HCT116 (cell line): Measurements from ENCODE around the gene SNCAIP. TPM values are rescaled to one million over a fixed set of nuclear protein-coding genes. Genes with fewer than 3 reads are reported as not detected.

Experiments
- ATAC-seq: fragments of 200-7000 bp; cut with Tn5 transposase; 2 replicates; pipeline ENCODE4 v1.9.1; 2020; ENCODE audit warnings: mild to moderate bottlenecking, moderate library complexity
- BruUV-seq: library from RNA; stranded (reverse); fragments of 400-500 nt; replicated peaks from 2 replicates; lab custom pipeline; 2021; lab: Mats Ljungman, UMichigan
- CTCF ChIA-PET: fragments of 300-600 bp; sonication (Branson Sonifier 250); formaldehyde crosslinking; loops from one replicate; lab custom pipeline; 2021; ENCODE audit warnings: antibody characterized with exemption; lab: Charles Lee
- POLR2A ChIA-PET: fragments of 300-600, 350-600 bp; sonication (Branson Sonifier 250); formaldehyde crosslinking; loops from one replicate; lab custom pipeline; 2021; ENCODE audit warnings: antibody characterized with exemption; lab: Charles Lee
- RAD21 ChIA-PET, 2 experiments: fragments of 300-600 bp; sonication (Branson Sonifier 250); formaldehyde crosslinking; loops; one replicate each; lab custom pipeline; 2023; ENCODE audit warnings: low total read pairs in 2 of 2; ENCODE audit not compliant: uncharacterized antibody in 2 of 2, unreplicated experiment in 2 of 2, low non-redundant PET in 1 of 2; lab: Charles Lee
- DNase-seq: peaks from one replicate; pipeline ENCODE4 v3.0.0-alpha.2; 2010; ENCODE audit warnings: low read depth, low spot score
- H2AFZ ChIP-seq: fragments of 200-600 bp; shearing (Covaris generic), sonication (generic); 2 replicates; pipeline ENCODE4 v1.6.1; 2017; ENCODE audit warnings: low read depth, mixed run types, mixed read lengths, antibody characterized with exemption, low read length; ENCODE audit not compliant: poor library complexity, severe bottlenecking
- H3K27ac ChIP-seq: 2 replicates; pipeline ENCODE4 v1.5.1; 2012; ENCODE audit warnings: low read depth, low read length
- H3K27me3 ChIP-seq: fragments of 200-600 bp; sonication (generic); 2 replicates; pipeline ENCODE4 v1.6.1; 2016; ENCODE audit warnings: mixed run types, low read length, mixed read lengths; ENCODE audit not compliant: insufficient read depth
- H3K36me3 ChIP-seq, 2 experiments: fragments of 200-500 bp in 1 of 2; fragments of 200-600 bp in 1 of 2; sonication (Bioruptor generic) in 1 of 2; sonication (generic) in 1 of 2; 2 replicates each; pipeline versions ENCODE4 v1.5.1 to v1.6.1; 2014 to 2016; ENCODE audit warnings: low read length in 2 of 2, inconsistent platforms in 1 of 2, mixed read lengths in 1 of 2, mixed run types in 1 of 2; ENCODE audit not compliant: insufficient read depth in 2 of 2, control insufficient read depth in 1 of 2
- H3K4me1 ChIP-seq, 2 experiments: fragments of 200-600 bp in 1 of 2; sonication (generic) in 1 of 2; 2 replicates each; pipeline versions ENCODE4 v1.5.1 to v1.6.1; 2012 to 2017; ENCODE audit warnings: low read length in 2 of 2, inconsistent platforms in 1 of 2, mild to moderate bottlenecking in 1 of 2, mixed read lengths in 1 of 2, mixed run types in 1 of 2, moderate library complexity in 1 of 2; ENCODE audit not compliant: insufficient read depth in 2 of 2, control insufficient read depth in 1 of 2
- H3K4me2 ChIP-seq: fragments of 200-600 bp; sonication (generic); 2 replicates; pipeline ENCODE4 v1.6.1; 2017; ENCODE audit warnings: mixed run types, low read length, mixed read lengths
- H3K4me3 ChIP-seq, 2 experiments: fragments of 200-600 bp in 1 of 2; sonication (generic) in 1 of 2; replicated peaks in 1 of 2; 2 replicates each; pipeline ENCODE4 v1.5.1; 2011 to 2016; ENCODE audit warnings: low read length in 2 of 2, control low read depth in 1 of 2, low read depth in 1 of 2, mild to moderate bottlenecking in 1 of 2, mixed read lengths in 1 of 2, mixed run types in 1 of 2
- H3K79me2 ChIP-seq: fragments of 200-600 bp; sonication (generic); 2 replicates; pipeline ENCODE4 v1.6.1; 2017; ENCODE audit warnings: mild to moderate bottlenecking, mixed run types, low read length, moderate library complexity, mixed read lengths; ENCODE audit not compliant: insufficient read depth
- H3K9ac ChIP-seq: fragments of 200-600 bp; sonication (generic); 2 replicates; pipeline ENCODE4 v1.6.1; 2016; ENCODE audit warnings: low read length, mixed read lengths
- H3K9me2 ChIP-seq: fragments of 200-600 bp; sonication (generic), shearing (Covaris generic); 2 replicates; pipeline ENCODE4 v1.6.1; 2017; ENCODE audit warnings: mixed run types, mild to moderate bottlenecking, moderate library complexity; ENCODE audit not compliant: insufficient read depth
- H3K9me3 ChIP-seq, 2 experiments: fragments of 200-500 bp in 1 of 2; fragments of 200-600 bp in 1 of 2; sonication (Bioruptor generic) in 1 of 2; sonication (generic) in 1 of 2; 2 replicates each; pipeline ENCODE4 v1.6.1; 2014 to 2017; ENCODE audit warnings: low read length in 2 of 2, mixed read lengths in 2 of 2, inconsistent platforms in 1 of 2, low read depth in 1 of 2, mild to moderate bottlenecking in 1 of 2, mixed run types in 1 of 2, moderate library complexity in 1 of 2; ENCODE audit not compliant: control insufficient read depth in 1 of 2, insufficient read depth in 1 of 2
- H4K20me1 ChIP-seq: fragments of 200-600 bp; sonication (generic), shearing (Covaris generic); 2 replicates; pipeline ENCODE4 v1.6.1; 2017; ENCODE audit warnings: mixed run types, mild to moderate bottlenecking, moderate library complexity; ENCODE audit not compliant: insufficient read depth
- ATF3 ChIP-seq: IDR thresholded peaks from 2 replicates; pipeline ENCODE4 v1.6.1; 2012
- CBX3 ChIP-seq: IDR thresholded peaks from 2 replicates; pipeline ENCODE4 v1.6.1; 2012; ENCODE audit warnings: low read depth
- CTCF ChIP-seq, 3 experiments: fragments of 200-600 bp in 1 of 3; sonication (generic) in 1 of 3; IDR thresholded peaks in 2 of 3; conservative IDR thresholded peaks in 1 of 3; 2 replicates each; pipeline ENCODE4 v1.5.1; 2012 to 2017; ENCODE audit warnings: low read depth in 2 of 3, low read length in 2 of 3, antibody characterized with exemption in 1 of 3, borderline replicate concordance in 1 of 3, control low read depth in 1 of 3, mild to moderate bottlenecking in 1 of 3, mixed read lengths in 1 of 3, mixed run types in 1 of 3, moderate library complexity in 1 of 3; ENCODE audit not compliant: insufficient read depth in 1 of 3
- EGR1 ChIP-seq: IDR thresholded peaks from 2 replicates; pipeline ENCODE4 v1.6.1; 2012; ENCODE audit warnings: low read depth
- EZH2phosphoT487 ChIP-seq: fragments of 200-600 bp; IDR thresholded peaks from 2 replicates; pipeline ENCODE4 v1.6.1; 2018; ENCODE audit warnings: antibody characterized with exemption, borderline replicate concordance
- POLR2A ChIP-seq: IDR thresholded peaks from 2 replicates; pipeline ENCODE4 v1.7.0; 2011; ENCODE audit warnings: borderline replicate concordance; ENCODE audit not compliant: insufficient read depth, insufficient read length; ENCODE audit errors: extremely low read depth
- RAD21 ChIP-seq: IDR thresholded peaks from 2 replicates; pipeline ENCODE4 v1.6.1; 2012; ENCODE audit warnings: low read depth, mild to moderate bottlenecking
- SIN3A ChIP-seq: IDR thresholded peaks from 2 replicates; pipeline ENCODE4 v1.6.1; 2012; ENCODE audit warnings: low read depth
- SP1 ChIP-seq: IDR thresholded peaks from 2 replicates; pipeline ENCODE4 v1.6.1; 2012; ENCODE audit warnings: low read depth
- YY1 ChIP-seq: IDR thresholded peaks from 2 replicates; pipeline ENCODE4 v1.6.1; 2011; ENCODE audit warnings: low read length, low read depth, moderate library complexity, mild to moderate bottlenecking; ENCODE audit not compliant: insufficient replicate concordance; ENCODE audit errors: extremely low read depth
- ZBTB33 ChIP-seq: IDR thresholded peaks from 2 replicates; pipeline ENCODE4 v1.6.1; 2011; ENCODE audit warnings: mild to moderate bottlenecking, low read length, moderate library complexity; ENCODE audit not compliant: insufficient replicate concordance; ENCODE audit errors: extremely low read depth
- ZFX ChIP-seq: fragments of 450-650 bp; IDR thresholded peaks from 2 replicates; pipeline ENCODE4 v1.6.1; 2017
- ZNF274 ChIP-seq: fragments of 200-500 bp; sonication (Bioruptor generic); IDR thresholded peaks from 2 replicates; pipeline ENCODE4 v1.6.1; 2014; ENCODE audit warnings: mild to moderate bottlenecking, low read depth, low read length, inconsistent platforms
- intact Hi-C: fragments of 100-400 bp; cut with micrococcal nuclease; formaldehyde crosslinking; loops from 2 replicates; pipeline ENCODE4 v1.10.0; 2022
- total RNA-seq: library from RNA; stranded (reverse); gene quantifications from one replicate; pipeline ENCODE4 v1.2.1, GENCODE V29; 2021; ENCODE audit not compliant: unreplicated experiment
- TF ChIP-seq, protein P1 (sequence below): IDR thresholded peaks from 2 replicates; pipeline ENCODE4 v1.6.1; 2012
- TF ChIP-seq, protein P2 (sequence below): IDR thresholded peaks from 2 replicates; pipeline ENCODE4 v1.6.1; 2012; ENCODE audit warnings: low read depth

Gene SNCAIP
- total RNA-seq, 1 experiment from 2014 or later, result not detected

GRCh38 chr5:122374110-122374509 is 62.1 kb downstream of the SNCAIP start (continued):
- TF ChIP-seq CTCF (IDR thresholded peaks at IDR 0.05 in 2 of 3, conservative IDR thresholded peaks at IDR 0.05 in 1 of 3; ENCODE audit: borderline replicate concordance in 1 of 3, insufficient read depth in 1 of 3, low read depth in 2 of 3, low read length in 2 of 3) (no peak), SP1 (no peak), ATF3 (no peak)

GRCh38 chr5:122375801-122376200 is 63.8 kb downstream of the SNCAIP start:
- intact Hi-C loops, result no loop called here
- TF ChIP-seq SIN3A, result no peak
- no peak for TF ChIP-seq YY1
- TF ChIP-seq CBX3, result no peak
- TF ChIP-seq CTCF (IDR thresholded peaks at IDR 0.05 in 2 of 3, conservative IDR thresholded peaks at IDR 0.05 in 1 of 3; ENCODE audit: borderline replicate concordance in 1 of 3, insufficient read depth in 1 of 3, low read depth in 2 of 3, low read length in 2 of 3), result no peak
- no peak for TF ChIP-seq EZH2phosphoT487
- TF ChIP-seq POLR2A, result no peak
- no peak for TF ChIP-seq EGR1
- TF ChIP-seq, protein P1, sequence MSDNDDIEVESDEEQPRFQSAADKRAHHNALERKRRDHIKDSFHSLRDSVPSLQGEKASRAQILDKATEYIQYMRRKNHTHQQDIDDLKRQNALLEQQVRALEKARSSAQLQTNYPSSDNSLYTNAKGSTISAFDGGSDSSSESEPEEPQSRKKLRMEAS, result no peak
- no peak for TF ChIP-seq ZBTB33
- TF ChIP-seq, protein P2, sequence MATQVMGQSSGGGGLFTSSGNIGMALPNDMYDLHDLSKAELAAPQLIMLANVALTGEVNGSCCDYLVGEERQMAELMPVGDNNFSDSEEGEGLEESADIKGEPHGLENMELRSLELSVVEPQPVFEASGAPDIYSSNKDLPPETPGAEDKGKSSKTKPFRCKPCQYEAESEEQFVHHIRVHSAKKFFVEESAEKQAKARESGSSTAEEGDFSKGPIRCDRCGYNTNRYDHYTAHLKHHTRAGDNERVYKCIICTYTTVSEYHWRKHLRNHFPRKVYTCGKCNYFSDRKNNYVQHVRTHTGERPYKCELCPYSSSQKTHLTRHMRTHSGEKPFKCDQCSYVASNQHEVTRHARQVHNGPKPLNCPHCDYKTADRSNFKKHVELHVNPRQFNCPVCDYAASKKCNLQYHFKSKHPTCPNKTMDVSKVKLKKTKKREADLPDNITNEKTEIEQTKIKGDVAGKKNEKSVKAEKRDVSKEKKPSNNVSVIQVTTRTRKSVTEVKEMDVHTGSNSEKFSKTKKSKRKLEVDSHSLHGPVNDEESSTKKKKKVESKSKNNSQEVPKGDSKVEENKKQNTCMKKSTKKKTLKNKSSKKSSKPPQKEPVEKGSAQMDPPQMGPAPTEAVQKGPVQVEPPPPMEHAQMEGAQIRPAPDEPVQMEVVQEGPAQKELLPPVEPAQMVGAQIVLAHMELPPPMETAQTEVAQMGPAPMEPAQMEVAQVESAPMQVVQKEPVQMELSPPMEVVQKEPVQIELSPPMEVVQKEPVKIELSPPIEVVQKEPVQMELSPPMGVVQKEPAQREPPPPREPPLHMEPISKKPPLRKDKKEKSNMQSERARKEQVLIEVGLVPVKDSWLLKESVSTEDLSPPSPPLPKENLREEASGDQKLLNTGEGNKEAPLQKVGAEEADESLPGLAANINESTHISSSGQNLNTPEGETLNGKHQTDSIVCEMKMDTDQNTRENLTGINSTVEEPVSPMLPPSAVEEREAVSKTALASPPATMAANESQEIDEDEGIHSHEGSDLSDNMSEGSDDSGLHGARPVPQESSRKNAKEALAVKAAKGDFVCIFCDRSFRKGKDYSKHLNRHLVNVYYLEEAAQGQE, result no peak
- TF ChIP-seq ZFX, result no peak
- TF ChIP-seq RAD21, result no peak
- TF ChIP-seq ZNF274, result no peak
- Histone ChIP-seq H4K20me1 (no peaks in the 10 kb centered on the region), H3K27me3 (no peaks in the 10 kb centered on the region), H2AFZ (no peak overlapping the region), H3K9me3 (no peaks in the 10 kb centered on the region), H3K4me2 (no peak overlapping the region), H3K36me3 (no peaks in the 10 kb centered on the region), H3K27ac (no peak overlapping the region), H3K9me2 (no peaks in the 10 kb centered on the region), H3K4me1 (no peaks in the 10 kb centered on the region), H3K4me3 (no peak overlapping the region), H3K79me2 (no peaks in the 10 kb centered on the region), H3K9ac (no peak overlapping the region)
- no peak for ATAC-seq
- DNase-seq, result no peak
- no TSS peak for BruUV-seq
- ChIA-PET POLR2A (no interaction called here), RAD21 (no interaction called here), CTCF (no interaction called here)
